IMR-90 (cell line): ENCODE data around the gene GREB1L.

Experiments used
- CTCF ChIP-seq: conservative IDR thresholded peaks from 2 replicates; pipeline ENCODE4 v1.5.1; 2012; ENCODE audit warnings: mild to moderate bottlenecking, low read depth, low read length, improper control_type of control experiment
- ELK1 ChIP-seq: fragments of 150-350 bp; IDR thresholded peaks from 2 replicates; pipeline ENCODE4 v1.6.1; 2016; ENCODE audit warnings: low read depth, mild to moderate bottlenecking, low read length, moderate library complexity, borderline replicate concordance
- MAZ ChIP-seq: IDR thresholded peaks from 2 replicates; pipeline ENCODE4 v1.6.1; 2012; ENCODE audit warnings: low read depth, mild to moderate bottlenecking, low read length, improper control_type of control experiment, moderate library complexity, borderline replicate concordance
- MXI1 ChIP-seq: IDR thresholded peaks from 2 replicates; pipeline ENCODE4 v1.6.1; 2012; ENCODE audit warnings: low read depth, mild to moderate bottlenecking, low read length, moderate library complexity, borderline replicate concordance
- USF2 ChIP-seq: fragments of 150-350 bp; IDR thresholded peaks from 2 replicates; pipeline ENCODE4 v1.6.1; 2017; ENCODE audit warnings: mild to moderate bottlenecking, antibody characterized with exemption, low read length, low read depth

- TF ChIP-seq CTCF (no peak), USF2 (no peak), ELK1 (no peak), MXI1 (no peak), MAZ (no peak)
Measured at GRCh38 chr18:21273568-21273967, 31.5 kb downstream of the GREB1L start.
